Measurements from ENCODE around the gene RBM3. TPM values are rescaled to one million over a fixed set of nuclear protein-coding genes. Genes with fewer than 3 reads are reported as not detected.

Gene RBM3
- total and polyA plus RNA-seq, 10 of the 15 experiments (the other 5 are each of a cell fraction or from before 2014, with no cell fraction given), result 170 to 467 (median 259) TPM

GRCh38 chrX:48540480-48540879 lies 33.8 kb upstream of the RBM3 start (continued):
- TF ChIP-seq ZNF592 (IDR thresholded peaks at IDR 0.05) (no peak), SPI1 (IDR thresholded peaks at IDR 0.05; ENCODE audit: borderline replicate concordance, insufficient read depth, low read depth, low read length) (no peak), PRDM15 (CRISPR knock-in tag; IDR thresholded peaks at IDR 0.05) (no peak)
